Ishikawa (cell line): ENCODE measurements around the gene FAM135A.

Experiments
- RAD21 ChIP-seq: IDR thresholded peaks from 2 replicates; pipeline ENCODE4 v1.6.1; 2012; ENCODE audit warnings: low read depth
- TAF1 ChIP-seq: IDR thresholded peaks from 2 replicates; pipeline ENCODE4 v1.6.1; 2012; ENCODE audit warnings: low read depth, mild to moderate bottlenecking

- no peak for TF ChIP-seq TAF1
- TF ChIP-seq RAD21, result no peak
Observed at GRCh38 chr6:70510600-70510999, 97.3 kb downstream of the FAM135A start.
